ENCODE results near the gene UROC1. TPM values are rescaled to one million over a fixed set of nuclear protein-coding genes. Genes with fewer than 3 reads are reported as not detected.
A peak's percentile ranks its signal among the peaks of the same experiment; 100 is the strongest.

The UROC1 gene
- total RNA-seq, 1 donor from 2014 or later = not detected

- Mint-ChIP-seq H3K36me3 (peaks cover 21% of the 10 kb centered on the region), H3K4me1 (peaks cover 5% of the 10 kb centered on the region), H3K9me3 (no peaks in the 10 kb centered on the region), H3K27me3 (ENCODE audit: low read depth) (no peaks in the 10 kb centered on the region), H3K4me3 (no peak overlapping the region), H3K27ac (no peak overlapping the region)
- TF ChIP-seq CTCF (IDR thresholded peaks at IDR 0.05; ENCODE audit: unreplicated experiment) = no peak
- no peak for DNase-seq (ENCODE audit: low spot score in 2 of 2, unreplicated experiment in 2 of 2)
These were observed 61.4 kb downstream of the UROC1 start for GRCh38 chr3:126456211-126456610.

GRCh38 chr3:126454437-126455198 is 63.0 kb downstream of the UROC1 start:
- Mint-ChIP-seq H3K4me3 (no peak overlapping the region), H3K36me3 (peaks cover 24% of the 10 kb centered on the region), H3K9me3 (no peaks in the 10 kb centered on the region), H3K4me1 (peaks cover 5% of the 10 kb centered on the region), H3K27ac (peak overlapping the region; percentile 5), H3K27me3 (ENCODE audit: low read depth) (no peaks in the 10 kb centered on the region)
- no peak for TF ChIP-seq CTCF (IDR thresholded peaks at IDR 0.05; ENCODE audit: unreplicated experiment)
- DNase-seq (ENCODE audit: low spot score in 2 of 2, unreplicated experiment in 2 of 2) = no peak

GRCh38 chr3:126454025-126454424 is 63.5 kb downstream of the UROC1 start:
- no peak for DNase-seq (ENCODE audit: low spot score in 2 of 2, unreplicated experiment in 2 of 2)
- H3K9me3 Mint-ChIP-seq = no peaks in the 10 kb centered on the region
- H3K27ac Mint-ChIP-seq = peak overlapping the region; percentile 5
- H3K27me3 Mint-ChIP-seq (ENCODE audit: low read depth) = no peaks in the 10 kb centered on the region
- TF ChIP-seq CTCF (IDR thresholded peaks at IDR 0.05; ENCODE audit: unreplicated experiment) = no peak
- H3K4me3 Mint-ChIP-seq = no peak overlapping the region
- peaks cover 26% of the 10 kb centered on the region for H3K36me3 Mint-ChIP-seq
- H3K4me1 Mint-ChIP-seq = peaks cover 5% of the 10 kb centered on the region

- peaks cover 26% of the 10 kb centered on the region for H3K36me3 Mint-ChIP-seq
- peaks cover 5% of the 10 kb centered on the region for H3K4me1 Mint-ChIP-seq
- no peaks in the 10 kb centered on the region for H3K27me3 Mint-ChIP-seq (ENCODE audit: low read depth)
- H3K4me3 Mint-ChIP-seq = no peak overlapping the region
- no peak for DNase-seq (ENCODE audit: low spot score in 2 of 2, unreplicated experiment in 2 of 2)
- no peak overlapping the region for H3K27ac Mint-ChIP-seq
- TF ChIP-seq CTCF (IDR thresholded peaks at IDR 0.05; ENCODE audit: unreplicated experiment) = no peak
- no peaks in the 10 kb centered on the region for H3K9me3 Mint-ChIP-seq
These were observed 65.4 kb downstream of the UROC1 start for GRCh38 chr3:126452213-126452612.

- DNase-seq (ENCODE audit: low spot score in 2 of 2, unreplicated experiment in 2 of 2) = no peak
- Mint-ChIP-seq H3K4me3 (no peak overlapping the region), H3K27ac (no peak overlapping the region), H3K4me1 (peaks cover 5% of the 10 kb centered on the region), H3K9me3 (no peaks in the 10 kb centered on the region), H3K27me3 (ENCODE audit: low read depth) (no peaks in the 10 kb centered on the region), H3K36me3 (peaks cover 20% of the 10 kb centered on the region)
- no peak for TF ChIP-seq CTCF (IDR thresholded peaks at IDR 0.05; ENCODE audit: unreplicated experiment)
These were observed 66.1 kb downstream of the UROC1 start for GRCh38 chr3:126451511-126451910.
